Dermis lymphatic vessel endothelial cell (primary cell): ENCODE data around the gene OR10G8. TPM values are rescaled to one million over a fixed set of nuclear protein-coding genes. Genes with fewer than 3 reads are reported as not detected.

Experiments
- total RNA-seq: library from RNA; depleted of rRNA; stranded (reverse); fragments of >200 nt; gene quantifications from 2 replicates; pipeline ENCODE4 v1.2.1, GENCODE V29; 2014

The OR10G8 gene, protein sequence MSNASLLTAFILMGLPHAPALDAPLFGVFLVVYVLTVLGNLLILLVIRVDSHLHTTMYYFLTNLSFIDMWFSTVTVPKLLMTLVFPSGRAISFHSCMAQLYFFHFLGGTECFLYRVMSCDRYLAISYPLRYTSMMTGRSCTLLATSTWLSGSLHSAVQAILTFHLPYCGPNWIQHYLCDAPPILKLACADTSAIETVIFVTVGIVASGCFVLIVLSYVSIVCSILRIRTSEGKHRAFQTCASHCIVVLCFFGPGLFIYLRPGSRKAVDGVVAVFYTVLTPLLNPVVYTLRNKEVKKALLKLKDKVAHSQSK
- not detected in 2 replicates for total RNA-seq

GRCh38 chr11:124026498-124026897 is at the start of gene OR10G8:
TSS of gene OR10G8 (plus strand) at chr11:124026798. CDS start at chr11:124029623, 2,825 bp downstream.

GRCh38 chr11:123977731-123978347 is 48.8 kb upstream of the OR10G8 start, which contains the start of gene OR10S1:
TSS of gene OR10S1 (minus strand) at chr11:123977781. CDS start at chr11:123977664, 117 bp downstream.

GRCh38 chr11:123995119-123995518 is 31.5 kb upstream of the OR10G8 start, which contains the start of gene OR10G6:
TSS of gene OR10G6 (minus strand) at chr11:123995161. CDS start at chr11:123995161, 0 bp downstream.

DNA sequence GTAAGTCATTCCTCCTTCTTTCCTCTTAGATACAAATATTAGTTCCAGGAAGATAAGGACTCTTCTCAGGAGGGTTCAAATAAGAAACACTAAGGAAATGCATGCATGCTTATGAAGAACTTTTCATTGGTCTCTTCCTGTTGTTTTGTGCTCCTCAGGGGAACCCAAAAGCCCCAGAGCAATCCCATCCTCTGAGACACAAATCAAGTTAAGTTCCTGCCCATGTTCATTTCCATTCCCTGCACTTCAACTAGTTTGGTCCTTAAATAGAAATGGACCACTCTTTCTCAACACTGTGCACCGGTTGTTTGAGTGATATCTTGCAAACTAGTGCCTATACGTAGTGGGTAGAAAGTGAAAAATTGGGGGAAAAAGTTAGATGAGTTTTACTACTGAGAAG is 13.9 kb upstream of the OR10G8 start, which contains the start of gene OR10G4:
OR10G4 (plus strand) TSS at position 301 of the 400 bp plus-strand sequence. CDS start 2,578 bp downstream, outside the sequence.

GRCh38 chr11:124041254-124041653 is 14.7 kb downstream of the OR10G8 start, which contains the start of gene OR10G7:
TSS of gene OR10G7 (minus strand) at chr11:124041325. CDS start at chr11:124039001, 2,324 bp downstream.

Other genes starting within 250 kb of the OR10G8 start
- gene OR6M1, start 220.4 kb upstream of the OR10G8 start, total RNA-seq, result 0.09 TPM in 1 of 2 replicates, not detected in the other
- not detected in 2 replicates for gene TMEM225, start 141.1 kb upstream of the OR10G8 start, total RNA-seq
- not detected in 2 replicates for gene OR8D4, start 124.6 kb upstream of the OR10G8 start, total RNA-seq
- gene OR4D5, start 87.2 kb upstream of the OR10G8 start, total RNA-seq, result not detected in 2 replicates
- not detected in 2 replicates for gene OR6T1, start 83.0 kb upstream of the OR10G8 start, total RNA-seq
- not detected in 2 replicates for gene OR10S1, start 49.0 kb upstream of the OR10G8 start, total RNA-seq
- not detected in 2 replicates for gene OR10G6, start 31.6 kb upstream of the OR10G8 start, total RNA-seq
- not detected in 2 replicates for gene OR10G4, start 13.8 kb upstream of the OR10G8 start, total RNA-seq
- gene OR10G9, start 3.8 kb upstream of the OR10G8 start, total RNA-seq, result not detected in 2 replicates
- gene OR10G7, start 14.5 kb downstream of the OR10G8 start, total RNA-seq, result not detected in 2 replicates
- 1.7 and 5.3 TPM in 2 replicates for gene VWA5A, start 88.7 kb downstream of the OR10G8 start, total RNA-seq
- not detected in 2 replicates for gene OR10D3, start 156.5 kb downstream of the OR10G8 start, total RNA-seq
- gene OR8G1, start 214.3 kb downstream of the OR10G8 start, total RNA-seq, result not detected in 2 replicates
- not detected in 2 replicates for gene OR8G5, start 229.6 kb downstream of the OR10G8 start, total RNA-seq